ENCODE data around the gene CSMD2. TPM values are rescaled to one million over a fixed set of nuclear protein-coding genes. Genes with fewer than 3 reads are reported as not detected.

The CSMD2 gene
- total and polyA plus RNA-seq, 2 of the 8 experiments (the other 6 are each of a cell fraction or from before 2014, with no cell fraction given) = 7.0 to 14.7 TPM

DNA sequence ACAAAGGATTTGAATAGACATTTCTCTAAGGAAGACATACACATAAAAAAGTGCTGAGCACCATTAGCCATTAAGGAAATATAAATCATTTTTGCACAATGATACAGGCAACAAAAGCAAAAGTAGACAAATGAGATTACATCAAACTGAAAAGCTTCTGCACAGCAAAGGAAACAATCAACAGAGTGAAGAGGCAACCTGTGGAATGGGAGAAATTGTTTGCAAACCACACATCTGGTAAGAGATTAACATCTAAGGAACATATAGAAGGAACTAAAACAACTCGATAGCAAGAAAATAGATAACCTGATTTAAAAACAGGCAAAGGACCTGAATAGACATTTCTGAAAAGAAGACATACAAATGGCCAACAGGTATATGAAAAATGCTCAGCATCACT lies 635.1 kb downstream of the CSMD2 start (continued):
- TF ChIP-seq, protein P1, sequence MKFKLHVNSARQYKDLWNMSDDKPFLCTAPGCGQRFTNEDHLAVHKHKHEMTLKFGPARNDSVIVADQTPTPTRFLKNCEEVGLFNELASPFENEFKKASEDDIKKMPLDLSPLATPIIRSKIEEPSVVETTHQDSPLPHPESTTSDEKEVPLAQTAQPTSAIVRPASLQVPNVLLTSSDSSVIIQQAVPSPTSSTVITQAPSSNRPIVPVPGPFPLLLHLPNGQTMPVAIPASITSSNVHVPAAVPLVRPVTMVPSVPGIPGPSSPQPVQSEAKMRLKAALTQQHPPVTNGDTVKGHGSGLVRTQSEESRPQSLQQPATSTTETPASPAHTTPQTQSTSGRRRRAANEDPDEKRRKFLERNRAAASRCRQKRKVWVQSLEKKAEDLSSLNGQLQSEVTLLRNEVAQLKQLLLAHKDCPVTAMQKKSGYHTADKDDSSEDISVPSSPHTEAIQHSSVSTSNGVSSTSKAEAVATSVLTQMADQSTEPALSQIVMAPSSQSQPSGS (IDR thresholded peaks at IDR 0.05; ENCODE audit: low read length) = no peak
